ENCODE measurements around the gene STIM2. TPM values are rescaled to one million over a fixed set of nuclear protein-coding genes. Genes with fewer than 3 reads are reported as not detected.

STIM2 gene
- total and polyA plus RNA-seq, 2 of the 4 experiments (the other 2 are of a cell fraction), result 16.1 to 27.6 TPM

DNA sequence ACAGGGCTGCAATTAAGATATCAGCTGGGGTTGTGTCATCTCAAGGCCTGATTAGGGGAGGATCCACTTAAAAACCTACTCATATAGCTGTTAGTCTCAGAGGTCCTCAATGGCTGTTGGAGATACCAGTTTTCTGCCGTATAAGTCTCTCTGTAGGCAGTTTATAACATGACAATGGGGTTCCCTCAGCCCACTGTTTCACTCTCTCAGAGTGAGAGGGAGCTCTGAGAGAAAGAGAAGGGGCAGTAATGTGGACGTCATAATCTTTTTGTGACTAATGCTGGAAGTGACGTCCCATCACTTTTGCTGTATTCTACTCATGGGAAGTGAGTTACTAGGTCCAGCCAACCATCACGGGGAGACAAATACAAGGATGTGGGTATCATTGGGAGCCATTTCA lies 70.3 kb downstream of the STIM2 start:
- no peak overlapping the region for H2BK15ac ChIP-seq (ENCODE audit: low read depth, low read length)
- ChIA-PET CTCF (no interaction called here), POLR2A (ENCODE audit: unreplicated experiment) (no interaction called here)
- no peak overlapping the region for H3K4me3 ChIP-seq (ENCODE audit: insufficient read depth, low read depth, low read length)
- no peak overlapping the region for H2AK9ac ChIP-seq (replicated peaks; ENCODE audit: low read depth, low read length, poor library complexity)
- BruUV-seq (replicated peaks), result no TSS peak
- no peaks in the 10 kb centered on the region for H3K9me1 ChIP-seq (ENCODE audit: insufficient read depth, low read length)
- H3K4me1 ChIP-seq (ENCODE audit: control insufficient read depth, insufficient read depth, low read length), result peaks cover 2% of the 10 kb centered on the region; the same call in 1 of the 2 replicates
- H2BK5ac ChIP-seq (ENCODE audit: low read depth, low read length, poor library complexity, severe bottlenecking), result no peak overlapping the region
- no peaks in the 10 kb centered on the region for H3K36me3 ChIP-seq (ENCODE audit: control insufficient read depth, insufficient read depth, low read length)
- H4K91ac ChIP-seq (ENCODE audit: insufficient read depth, low read depth, low read length), result no peak overlapping the region
- no peaks in the 10 kb centered on the region for H3K27me3 ChIP-seq (ENCODE audit: control insufficient read depth, insufficient read depth, low read length)
- no peak overlapping the region for H3K4ac ChIP-seq (ENCODE audit: low read depth, low read length)
- H2BK20ac ChIP-seq (ENCODE audit: low read depth, low read length), result no peak overlapping the region
- TF ChIP-seq BHLHE40 (IDR thresholded peaks at IDR 0.05; ENCODE audit: low read depth, low read length), result no peak
- no peak for TF ChIP-seq POLR2A (IDR thresholded peaks at IDR 0.05; ENCODE audit: low read depth, low read length)
- TF ChIP-seq CEBPB (IDR thresholded peaks at IDR 0.05; ENCODE audit: low read depth, low read length), result no peak
- TF ChIP-seq RAD21 (IDR thresholded peaks at IDR 0.05; ENCODE audit: low read length), result no peak
- no peak for TF ChIP-seq MAZ (IDR thresholded peaks at IDR 0.05; ENCODE audit: borderline replicate concordance, low read depth, low read length)
- TF ChIP-seq FOS (IDR thresholded peaks at IDR 0.05; ENCODE audit: low read depth, low read length), result no peak
- no peak for TF ChIP-seq MXI1 (IDR thresholded peaks at IDR 0.05; ENCODE audit: borderline replicate concordance, low read depth, low read length)
- no peak for TF ChIP-seq MAFK (IDR thresholded peaks at IDR 0.05; ENCODE audit: low read depth, low read length)
- no peaks in the 10 kb centered on the region for H4K20me1 ChIP-seq (ENCODE audit: insufficient read depth, low read length)
- no peak for DNase-seq
- no peak overlapping the region for H2BK120ac ChIP-seq (ENCODE audit: low read depth, low read length)
- dilution Hi-C loops (cut with HindIII; ENCODE audit: low sequenced_read_pairs, unreplicated experiment), result no loop called here
- peaks cover 4 to 16% of the 10 kb centered on the region in 2 experiments; a peak in 2 of 4 replicates for H3K79me1 ChIP-seq (ENCODE audit: low read depth in 1 of 2, low read length in 2 of 2)
- H2AFZ ChIP-seq (replicated peaks; ENCODE audit: low read length, poor library complexity), result no peak overlapping the region
- H3K4me2 ChIP-seq (ENCODE audit: low read depth, low read length), result no peak overlapping the region
- H3K18ac ChIP-seq (ENCODE audit: low read depth, low read length), result no peak overlapping the region
- H3K9me3 ChIP-seq (ENCODE audit: control insufficient read depth, insufficient read depth, low read length), result no peaks in the 10 kb centered on the region
- H3K23ac ChIP-seq (ENCODE audit: low read depth, low read length), result no peak overlapping the region
- H3K9ac ChIP-seq (ENCODE audit: low read depth, low read length), result no peak overlapping the region
- no peak overlapping the region for H3K56ac ChIP-seq (ENCODE audit: extremely low read depth, insufficient read depth, low read length)
- intact Hi-C loops (cut with micrococcal nuclease), result no loop called here
- WGBS, 2 experiments (ENCODE audit: extremely low coverage in 2 of 2, insufficient read length in 1 of 2), result no CpG with 5 or more reads among the region's 4 CpGs
- H4K5ac ChIP-seq (ENCODE audit: low read depth, low read length), result no peak overlapping the region
- H4K8ac ChIP-seq (ENCODE audit: low read depth in 2 of 2, low read length in 2 of 2), result no peak overlapping the region
- no peak for ATAC-seq (ENCODE audit: low read depth)
- H2AK5ac ChIP-seq (ENCODE audit: low read depth, low read length), result no peak overlapping the region
- H3K27ac ChIP-seq (ENCODE audit: insufficient read depth, low read length), result no peak overlapping the region
- H3K14ac ChIP-seq (replicated peaks; ENCODE audit: low read depth, low read length), result no peak overlapping the region
- in situ Hi-C loops (cut with MboI; ENCODE audit: low sequenced_read_pairs), result no loop called here
